WTC11 (cell line): ENCODE measurements around the gene SLC22A7.

Experiments
- CTCF ChIP-seq: fragments of 200-600 bp; IDR thresholded peaks from 2 replicates; pipeline ENCODE4 v1.8.0; 2022; ENCODE audit warnings: antibody characterized with exemption
- ESRRA ChIP-seq: sonication (generic); formaldehyde crosslinking; IDR thresholded peaks from 2 replicates; pipeline ENCODE4 v1.8.1; 2022; ENCODE audit warnings: mild to moderate bottlenecking, missing genetic modification reagents, borderline replicate concordance
- ETV6 ChIP-seq: sonication (generic); formaldehyde crosslinking; IDR thresholded peaks from 2 replicates; pipeline ENCODE4 v1.8.1; 2022; ENCODE audit warnings: mild to moderate bottlenecking, missing genetic modification reagents
- NR1H2 ChIP-seq: sonication (generic); formaldehyde crosslinking; IDR thresholded peaks from 2 replicates; pipeline ENCODE4 v1.9.0; 2021; ENCODE audit warnings: mild to moderate bottlenecking, moderate library complexity, missing genetic modification reagents
- SOX15 ChIP-seq: fragments of 250-450 bp; sonication (Bioruptor Pico); IDR thresholded peaks from 2 replicates; pipeline ENCODE4 v1.9.0; 2021; ENCODE audit warnings: mild to moderate bottlenecking
- ZNF232 ChIP-seq: sonication (generic); formaldehyde crosslinking; IDR thresholded peaks from 2 replicates; pipeline ENCODE4 v1.8.0; 2022; ENCODE audit warnings: mild to moderate bottlenecking, missing genetic modification reagents

- TF ChIP-seq ESRRA (CRISPR knock-in tag): no peak
- no peak for TF ChIP-seq SOX15 (CRISPR knock-in tag)
- TF ChIP-seq NR1H2: no peak
- TF ChIP-seq CTCF: no peak
- TF ChIP-seq ZNF232 (CRISPR knock-in tag): no peak
- TF ChIP-seq ETV6 (CRISPR knock-in tag): no peak
These were observed 22.1 kb upstream of the SLC22A7 start for GRCh38 chr6:43275801-43276576.
